GM12872 (cell line): ENCODE results near the gene ASB13.

Experiments used
- TF ChIP-seq, protein P1 (sequence below): IDR thresholded peaks from 3 replicates; pipeline ENCODE4 v1.5.1; 2011; ENCODE audit warnings: low read depth, mild to moderate bottlenecking, low read length, moderate library complexity; ENCODE audit not compliant: insufficient read depth

Gene ASB13

GRCh38 chr10:5594271-5595049 lies 71.9 kb downstream of the ASB13 start:
- TF ChIP-seq, protein P1, sequence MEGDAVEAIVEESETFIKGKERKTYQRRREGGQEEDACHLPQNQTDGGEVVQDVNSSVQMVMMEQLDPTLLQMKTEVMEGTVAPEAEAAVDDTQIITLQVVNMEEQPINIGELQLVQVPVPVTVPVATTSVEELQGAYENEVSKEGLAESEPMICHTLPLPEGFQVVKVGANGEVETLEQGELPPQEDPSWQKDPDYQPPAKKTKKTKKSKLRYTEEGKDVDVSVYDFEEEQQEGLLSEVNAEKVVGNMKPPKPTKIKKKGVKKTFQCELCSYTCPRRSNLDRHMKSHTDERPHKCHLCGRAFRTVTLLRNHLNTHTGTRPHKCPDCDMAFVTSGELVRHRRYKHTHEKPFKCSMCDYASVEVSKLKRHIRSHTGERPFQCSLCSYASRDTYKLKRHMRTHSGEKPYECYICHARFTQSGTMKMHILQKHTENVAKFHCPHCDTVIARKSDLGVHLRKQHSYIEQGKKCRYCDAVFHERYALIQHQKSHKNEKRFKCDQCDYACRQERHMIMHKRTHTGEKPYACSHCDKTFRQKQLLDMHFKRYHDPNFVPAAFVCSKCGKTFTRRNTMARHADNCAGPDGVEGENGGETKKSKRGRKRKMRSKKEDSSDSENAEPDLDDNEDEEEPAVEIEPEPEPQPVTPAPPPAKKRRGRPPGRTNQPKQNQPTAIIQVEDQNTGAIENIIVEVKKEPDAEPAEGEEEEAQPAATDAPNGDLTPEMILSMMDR, result no peak

DNA sequence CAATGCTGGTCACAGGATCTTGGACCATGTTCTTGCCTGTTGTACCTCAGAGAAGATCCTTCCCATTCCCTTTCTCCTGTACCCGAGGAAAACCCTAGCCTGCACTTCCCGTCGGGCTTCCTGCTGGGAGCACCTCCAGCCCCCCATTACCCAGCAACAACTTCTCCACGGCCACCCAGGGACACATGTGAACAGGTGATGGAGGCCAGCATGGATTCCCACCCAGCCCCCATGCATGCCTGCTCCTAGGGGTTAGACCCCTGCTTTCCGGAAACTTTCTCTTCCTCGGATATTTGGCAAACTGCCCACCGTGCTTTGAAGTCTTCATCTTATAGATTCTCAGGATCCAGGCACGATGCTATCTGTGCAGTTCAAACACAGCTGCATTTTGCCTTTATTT lies 74.3 kb downstream of the ASB13 start:
- TF ChIP-seq, protein P1, result no peak

DNA sequence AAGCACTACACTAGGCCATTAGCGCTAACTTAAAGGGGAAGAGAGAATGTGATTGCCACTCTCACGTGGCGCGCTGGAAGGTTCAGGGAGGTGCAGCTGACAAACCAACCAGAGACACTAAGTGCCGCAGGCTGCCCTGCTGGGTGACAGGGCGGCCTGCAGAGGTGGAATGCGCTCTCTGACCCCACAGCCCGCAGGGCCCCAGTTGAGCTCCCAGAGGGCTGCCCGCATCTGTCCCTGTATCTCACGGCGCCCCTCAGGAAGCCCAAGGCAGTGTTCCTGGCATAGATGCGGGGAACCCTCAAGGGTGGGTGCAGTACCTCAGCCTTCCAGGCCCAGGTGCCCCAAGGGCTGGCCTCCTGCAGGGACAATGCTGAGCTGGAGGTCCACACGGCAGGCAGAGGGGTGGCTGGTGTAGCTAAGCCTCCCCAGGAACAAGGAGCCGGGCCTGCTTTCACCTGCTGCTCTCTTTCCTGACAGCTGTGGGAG lies 75.0 kb downstream of the ASB13 start:
- TF ChIP-seq, protein P1, result no peak

DNA sequence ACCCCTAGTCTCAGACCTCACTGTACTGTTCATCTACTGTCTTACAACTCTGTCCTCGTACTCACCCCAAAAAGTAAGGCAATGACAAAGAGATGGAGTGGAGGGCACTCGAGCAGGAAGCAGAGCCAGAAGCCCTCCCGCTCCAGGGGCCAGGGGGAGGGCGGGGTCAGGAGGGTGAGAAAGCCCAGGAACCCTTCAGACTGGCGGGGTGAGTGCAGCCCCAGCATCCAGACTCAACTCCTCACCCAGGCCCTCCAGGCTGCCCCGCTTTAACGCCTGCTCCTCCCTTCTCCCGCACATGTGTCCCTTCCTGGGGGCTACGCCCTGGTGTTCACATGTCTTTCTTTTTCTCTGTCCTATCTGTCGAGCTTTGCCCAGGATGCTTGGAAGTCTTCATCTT lies 75.6 kb downstream of the ASB13 start:
- TF ChIP-seq, protein P1, result no peak

GRCh38 chr10:5589661-5590511 lies 76.5 kb downstream of the ASB13 start:
- TF ChIP-seq, protein P1, result no peak

DNA sequence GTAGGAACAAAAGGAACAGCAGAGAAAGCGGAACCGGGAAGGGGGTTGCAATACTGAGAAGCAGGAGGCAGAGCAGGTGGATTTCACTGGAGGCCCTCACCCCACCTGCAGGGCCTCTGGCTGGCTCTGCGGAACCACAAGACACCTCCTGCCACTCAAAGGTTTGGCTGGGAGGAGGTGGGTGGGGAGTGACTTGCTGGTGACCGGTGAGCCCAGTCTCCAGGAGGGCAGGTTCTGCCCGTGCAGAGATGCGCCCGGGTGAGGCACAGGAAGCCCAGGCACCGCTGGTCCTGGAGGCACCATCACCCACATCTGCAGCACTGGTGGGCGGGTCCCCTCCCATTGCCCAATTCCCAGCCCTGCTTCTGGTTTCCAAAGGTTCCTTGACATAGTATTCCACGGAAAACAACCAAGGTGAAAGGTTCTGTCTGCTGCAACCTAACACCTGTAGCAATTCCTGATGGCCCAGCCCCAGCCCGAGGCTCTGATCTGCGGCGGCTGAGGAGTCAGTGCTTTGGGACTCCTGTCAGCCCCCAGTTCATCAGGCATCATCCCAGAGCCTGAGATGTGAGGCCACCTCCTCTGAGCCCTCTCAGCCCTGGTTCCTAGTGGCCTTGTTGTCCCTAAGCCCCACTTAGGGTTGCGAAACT lies 77.3 kb downstream of the ASB13 start:
- TF ChIP-seq, protein P1, result no peak
